AG04449 (cell line): ENCODE results near the gene BATF2.
A peak's percentile ranks its signal among the peaks of the same experiment; 100 is the strongest.

Source experiments
- CTCF ChIA-PET: fragments of 350-600 bp; formaldehyde crosslinking; extraction: SDS; loops from one replicate; lab custom pipeline; 2021; ENCODE audit warnings: antibody characterized with exemption; lab: Yijun Ruan, JAX
- POLR2A ChIA-PET: fragments of 400-600, 350-600 bp; formaldehyde crosslinking; extraction: SDS; loops from one replicate; lab custom pipeline; 2020; ENCODE audit warnings: antibody characterized with exemption, inconsistent platforms; lab: Yijun Ruan, JAX
- DNase-seq: peaks from one replicate; pipeline ENCODE4 v3.0.0-alpha.2; 2010; ENCODE audit warnings: low read depth, low spot score
- H3K4me3 ChIP-seq: 2 replicates; pipeline ENCODE4 v1.5.1; 2011; ENCODE audit warnings: low read depth, mild to moderate bottlenecking, control low read depth, low read length
- CTCF ChIP-seq: IDR thresholded peaks from one replicate; pipeline ENCODE4 v1.5.1; 2011; ENCODE audit warnings: mild to moderate bottlenecking, moderate library complexity, low read length, control low read depth, inconsistent platforms; ENCODE audit not compliant: insufficient read depth; ENCODE audit errors: missing control alignments

The BATF2 gene

GRCh38 chr11:64996710-64997380, at the start of gene BATF2:
TSS of gene BATF2 (minus strand) at chr11:64996971. CDS start at chr11:64996914, 57 bp downstream.
- DNase-seq: no peak
- POLR2A ChIA-PET: interaction anchor here (0.6 kb wide), 2 partner anchors 13 to 19 kb away, joined by 3 read pairs; no protein-coding TSS in a partner anchor
- H3K4me3 ChIP-seq: peak within 1 kb of the TSS; percentile 40
- CTCF ChIA-PET: interaction anchor here (0.7 to 14.5 kb wide), 15 partner anchors 10 to 197 kb away, joined by 3 to 179 read pairs (median 4); partner anchors contain the start of genes ARL2, FAU, GPHA2 and MRPL49
- TF ChIP-seq CTCF: peak; percentile 52

GRCh38 chr11:65045728-65046127, 49.0 kb upstream of the BATF2 start:
- no peak for TF ChIP-seq CTCF
- H3K4me3 ChIP-seq: no peak overlapping the region
- ChIA-PET POLR2A (no interaction called here), CTCF (no interaction called here)
- DNase-seq: no peak

GRCh38 chr11:65045061-65045460, 48.3 kb upstream of the BATF2 start:
- TF ChIP-seq CTCF: no peak
- ChIA-PET CTCF (no interaction called here), POLR2A (no interaction called here)
- no peak for DNase-seq
- no peak overlapping the region for H3K4me3 ChIP-seq

- no peak overlapping the region for H3K4me3 ChIP-seq
- DNase-seq: no peak
- CTCF ChIA-PET: interaction anchor here (1.2 to 1.5 kb wide), 2 partner anchors 15 to 30 kb away, joined by 4 to 5 read pairs; partner anchors contain the start of gene ARL2
- POLR2A ChIA-PET: no interaction called here
- no peak for TF ChIP-seq CTCF
Observed at GRCh38 chr11:65043881-65044501, 47.2 kb upstream of the BATF2 start.

- TF ChIP-seq CTCF: no peak
- POLR2A ChIA-PET: interaction anchor here (0.6 kb wide), 1 partner anchor 25 kb away, joined by 3 read pairs; no protein-coding TSS in a partner anchor
- CTCF ChIA-PET: interaction anchor here (1.2 to 1.5 kb wide), 2 partner anchors 14 to 29 kb away, joined by 4 to 5 read pairs; partner anchors contain the start of gene ARL2
- DNase-seq: no peak
- no peak overlapping the region for H3K4me3 ChIP-seq
Observed at GRCh38 chr11:65042891-65043290, 46.1 kb upstream of the BATF2 start.
